ENCODE measurements around the gene ACOT13.

GRCh38 chr6:24632573-24632972 lies 34.3 kb upstream of the ACOT13 start:
- TF ChIP-seq, protein P1, sequence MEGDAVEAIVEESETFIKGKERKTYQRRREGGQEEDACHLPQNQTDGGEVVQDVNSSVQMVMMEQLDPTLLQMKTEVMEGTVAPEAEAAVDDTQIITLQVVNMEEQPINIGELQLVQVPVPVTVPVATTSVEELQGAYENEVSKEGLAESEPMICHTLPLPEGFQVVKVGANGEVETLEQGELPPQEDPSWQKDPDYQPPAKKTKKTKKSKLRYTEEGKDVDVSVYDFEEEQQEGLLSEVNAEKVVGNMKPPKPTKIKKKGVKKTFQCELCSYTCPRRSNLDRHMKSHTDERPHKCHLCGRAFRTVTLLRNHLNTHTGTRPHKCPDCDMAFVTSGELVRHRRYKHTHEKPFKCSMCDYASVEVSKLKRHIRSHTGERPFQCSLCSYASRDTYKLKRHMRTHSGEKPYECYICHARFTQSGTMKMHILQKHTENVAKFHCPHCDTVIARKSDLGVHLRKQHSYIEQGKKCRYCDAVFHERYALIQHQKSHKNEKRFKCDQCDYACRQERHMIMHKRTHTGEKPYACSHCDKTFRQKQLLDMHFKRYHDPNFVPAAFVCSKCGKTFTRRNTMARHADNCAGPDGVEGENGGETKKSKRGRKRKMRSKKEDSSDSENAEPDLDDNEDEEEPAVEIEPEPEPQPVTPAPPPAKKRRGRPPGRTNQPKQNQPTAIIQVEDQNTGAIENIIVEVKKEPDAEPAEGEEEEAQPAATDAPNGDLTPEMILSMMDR (IDR thresholded peaks at IDR 0.05; ENCODE audit: low read depth, low read length, poor library complexity, severe bottlenecking), result no peak
- no peak for TF ChIP-seq EZH2phosphoT487 (IDR thresholded peaks at IDR 0.05; ENCODE audit: borderline replicate concordance, low read length)
